Small intestine (tissue), 7 donors: ENCODE measurements around the gene USP28. TPM values are rescaled to one million over a fixed set of nuclear protein-coding genes. Genes with fewer than 3 reads are reported as not detected.
A peak's percentile ranks its signal among the peaks of the same experiment; 100 is the strongest.

Source experiments
- DNase-seq, 2 donors: peaks; one replicate each; pipeline versions ENCODE4 v3.0.0 to v3.0.0-alpha.2; 2013
- FAIRE-seq: peaks from 2 replicates; lab custom pipeline; 2012; peaks lifted over from hg19 to GRCh38; lab: Jason Lieb, UNC
- H3K27ac ChIP-seq, 3 donors: one replicate each; pipeline ENCODE4 v1.5.1; 2013; ENCODE audit warnings: low read length in 2 of 3, mild to moderate bottlenecking in 2 of 3, control low read depth in 1 of 3, inconsistent platforms in 1 of 3, low read depth in 1 of 3, moderate library complexity in 1 of 3
- H3K27me3 ChIP-seq, 3 donors: one replicate each; pipeline ENCODE4 v1.6.1; 2013; ENCODE audit warnings: low read length in 3 of 3, inconsistent platforms in 1 of 3; ENCODE audit not compliant: control insufficient read depth in 3 of 3, insufficient read depth in 3 of 3
- H3K36me3 ChIP-seq, 3 donors: one replicate each; pipeline ENCODE4 v1.6.1; 2013; ENCODE audit warnings: low read length in 3 of 3, inconsistent platforms in 1 of 3, low read depth in 1 of 3, mild to moderate bottlenecking in 1 of 3, moderate library complexity in 1 of 3; ENCODE audit not compliant: control insufficient read depth in 3 of 3, insufficient read depth in 2 of 3
- H3K4me1 ChIP-seq, 3 donors: one replicate each; pipeline ENCODE4 v1.6.1; 2013; ENCODE audit warnings: low read length in 2 of 3, inconsistent platforms in 1 of 3, low read depth in 1 of 3, mild to moderate bottlenecking in 1 of 3, moderate library complexity in 1 of 3; ENCODE audit not compliant: control insufficient read depth in 3 of 3, insufficient read depth in 2 of 3
- H3K4me3 ChIP-seq, 3 donors: one replicate each; pipeline ENCODE4 v1.5.1; 2013; ENCODE audit warnings: low read length in 3 of 3, control low read depth in 1 of 3, inconsistent platforms in 1 of 3, low read depth in 1 of 3, mild to moderate bottlenecking in 1 of 3, moderate library complexity in 1 of 3
- H3K9me3 ChIP-seq, 2 donors: one replicate each; pipeline ENCODE4 v1.6.1; 2013; ENCODE audit warnings: low read depth in 1 of 2, low read length in 1 of 2; ENCODE audit not compliant: control insufficient read depth in 2 of 2, insufficient read depth in 1 of 2
- WGBS, 3 donors: extraction: QIAGEN DNeasy Blood & Tissue Kit; methylation state at CpG; one replicate each; pipeline ENCODE4 v1.1.7; 2013; 5-methylcytosine and 5-hydroxymethylcytosine counted together
- polyA plus RNA-seq, 4 donors: library from polyadenylated mRNA; stranded (reverse) in 3 of 4; unstranded in 1 of 4; fragments of 200-250 nt in 3 of 4; fragments of 120-200 nt in 1 of 4; gene quantifications; one replicate each; pipeline versions ENCODE4 v1.2.1 to v1.2.3, GENCODE V29; 2013
- donor health status: healthy with polysubstance abuse.
- donor health status: control.
- donor health status: control.
- donor health status: Bipolar disorder and iron deficiency.
- donor health status: healthy.

The USP28 gene
- polyA plus RNA-seq, 4 donors, result 5.1 to 28.9 (median 8.3) TPM

DNA sequence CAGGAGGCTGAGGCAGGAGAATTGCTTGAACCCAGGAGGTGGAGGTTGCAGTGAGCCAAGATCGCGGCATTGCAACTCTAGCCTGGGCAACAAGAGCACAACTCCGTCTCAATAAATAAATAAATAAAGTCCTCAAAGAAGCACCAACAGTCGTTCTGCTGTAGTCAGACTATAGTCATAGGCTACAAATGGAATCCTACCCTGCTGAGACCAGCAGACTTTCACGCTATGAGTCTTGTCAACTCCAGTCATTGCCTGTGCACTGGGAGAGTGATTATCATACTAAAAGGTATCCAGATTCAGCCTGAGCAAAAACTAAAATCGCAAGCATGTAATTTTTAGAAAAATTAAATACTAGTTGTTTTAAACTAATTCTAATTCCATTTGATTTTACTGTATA, 19.6 kb downstream of the USP28 start:
- FAIRE-seq (no peak), DNase-seq (no peak)
- H3K27me3 ChIP-seq, result no peaks in the 10 kb centered on the region
- no peak overlapping the region for H3K4me3 ChIP-seq
- H3K36me3 ChIP-seq, result peaks cover 0 to 20% (median 3%) of the 10 kb centered on the region in 3 donors
- no peaks in the 10 kb centered on the region for H3K9me3 ChIP-seq
- peaks cover 0 to 4% (median 0%) of the 10 kb centered on the region in 3 donors for H3K4me1 ChIP-seq
- H3K27ac ChIP-seq, result no peak overlapping the region
- WGBS, 3 donors, result 96 to 98% (median 98%) methylated on average over 6 of the region's 6 CpGs

DNA sequence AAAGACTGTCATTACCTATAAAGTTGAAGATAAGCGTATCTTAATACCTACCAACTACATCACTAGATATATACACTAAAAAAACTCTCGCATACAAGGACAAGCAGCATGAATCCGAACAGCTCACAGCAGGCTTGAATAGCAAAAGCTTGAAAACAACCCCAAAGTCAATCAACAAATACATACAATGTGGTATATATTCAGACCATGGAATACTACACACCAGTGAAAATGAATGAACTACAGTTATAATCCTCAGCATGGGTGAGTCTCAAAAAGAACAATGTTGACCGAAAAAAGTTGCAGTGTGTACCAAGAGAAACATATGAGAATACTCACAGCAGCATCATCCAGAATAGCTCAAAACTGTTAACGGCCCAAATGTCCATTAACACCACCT, 25.2 kb downstream of the USP28 start:
- Histone ChIP-seq H3K27ac (no peak overlapping the region), H3K4me1 (no peaks in the 10 kb centered on the region), H3K4me3 (no peak overlapping the region), H3K9me3 (no peaks in the 10 kb centered on the region), H3K36me3 (peaks cover 7 to 27% (median 7%) of the 10 kb centered on the region in 3 donors), H3K27me3 (no peaks in the 10 kb centered on the region)
- FAIRE-seq (no peak), DNase-seq (no peak)
- WGBS, 3 donors, result 97 to 99% (median 99%) methylated on average over 5 of the region's 5 CpGs

DNA sequence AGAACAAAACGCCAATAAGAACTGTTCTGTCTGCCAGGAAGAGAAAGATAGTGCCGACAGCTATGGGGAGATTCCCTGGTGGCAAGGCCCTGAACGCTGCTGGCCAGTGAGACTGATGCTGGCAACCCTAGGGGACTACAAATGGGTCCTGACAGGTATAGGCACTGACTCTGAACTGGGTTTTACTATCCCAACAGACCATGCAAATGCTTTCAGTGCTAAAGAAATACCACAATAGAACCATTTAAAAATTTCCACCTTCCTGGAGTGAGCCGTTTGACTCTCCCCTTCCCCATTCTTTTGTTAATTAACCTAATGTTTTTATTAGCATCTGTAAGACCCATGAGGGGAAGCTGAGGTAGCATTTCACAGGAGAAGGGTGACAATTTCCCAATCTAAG, 25.7 kb downstream of the USP28 start:
- FAIRE-seq (no peak), DNase-seq (no peak)
- Histone ChIP-seq H3K27me3 (no peaks in the 10 kb centered on the region), H3K27ac (no peak overlapping the region), H3K9me3 (no peaks in the 10 kb centered on the region), H3K36me3 (peaks cover 7 to 32% (median 7%) of the 10 kb centered on the region in 3 donors), H3K4me1 (no peaks in the 10 kb centered on the region), H3K4me3 (no peak overlapping the region)
- WGBS, 3 donors, result 80 to 91% (median 81%) methylated on average over 4 of the region's 4 CpGs

DNA sequence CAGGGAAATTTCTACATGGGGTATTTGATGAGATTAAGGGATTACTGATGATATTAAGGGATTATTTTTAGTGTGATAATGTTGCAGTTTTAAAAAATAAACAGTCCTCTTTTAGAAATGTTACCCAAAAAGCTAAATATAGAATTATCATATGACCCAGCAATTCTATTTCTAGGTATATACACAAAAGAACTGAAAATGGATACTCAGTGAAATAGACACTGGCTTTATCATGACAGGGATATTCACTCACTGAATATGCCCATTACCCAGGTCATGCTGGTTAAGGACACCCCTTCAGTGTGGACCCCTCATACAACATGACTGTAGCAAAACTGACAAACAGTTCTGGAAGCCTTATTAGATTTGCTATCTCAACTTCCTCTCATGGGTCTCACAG, 27.8 kb downstream of the USP28 start:
- no peak for FAIRE-seq
- Histone ChIP-seq H3K4me1 (no peaks in the 10 kb centered on the region), H3K36me3 (peaks cover 7 to 30% (median 7%) of the 10 kb centered on the region in 3 donors), H3K27ac (no peak overlapping the region), H3K4me3 (no peak overlapping the region), H3K27me3 (no peaks in the 10 kb centered on the region), H3K9me3 (no peaks in the 10 kb centered on the region)
- DNase-seq, result no peak

DNA sequence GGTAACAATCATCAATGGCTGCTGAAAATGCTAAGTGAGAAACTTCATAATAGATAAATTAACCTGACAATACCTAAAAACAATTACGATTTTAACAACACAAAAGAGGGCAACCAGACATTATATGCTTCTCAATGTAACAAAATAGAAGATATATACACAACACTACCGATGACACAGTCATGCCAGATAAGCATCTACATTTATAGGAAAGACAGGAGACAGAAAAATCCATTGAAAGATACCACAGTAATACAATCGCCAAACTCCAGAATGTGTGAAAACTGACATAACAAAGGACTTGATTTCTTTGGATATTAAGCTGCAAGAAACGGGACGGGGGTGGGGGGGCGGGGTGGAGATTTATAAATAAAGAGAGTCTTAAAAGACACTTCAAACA, 28.3 kb downstream of the USP28 start:
- no peak for FAIRE-seq
- Histone ChIP-seq H3K4me3 (no peak overlapping the region), H3K36me3 (peaks cover 7 to 29% (median 7%) of the 10 kb centered on the region in 3 donors), H3K4me1 (no peaks in the 10 kb centered on the region), H3K9me3 (no peaks in the 10 kb centered on the region), H3K27ac (no peak overlapping the region), H3K27me3 (no peaks in the 10 kb centered on the region)
- DNase-seq, result no peak
- 85 to 94% (median 90%) methylated on average over 6 of the region's 6 CpGs for WGBS, 3 donors

DNA sequence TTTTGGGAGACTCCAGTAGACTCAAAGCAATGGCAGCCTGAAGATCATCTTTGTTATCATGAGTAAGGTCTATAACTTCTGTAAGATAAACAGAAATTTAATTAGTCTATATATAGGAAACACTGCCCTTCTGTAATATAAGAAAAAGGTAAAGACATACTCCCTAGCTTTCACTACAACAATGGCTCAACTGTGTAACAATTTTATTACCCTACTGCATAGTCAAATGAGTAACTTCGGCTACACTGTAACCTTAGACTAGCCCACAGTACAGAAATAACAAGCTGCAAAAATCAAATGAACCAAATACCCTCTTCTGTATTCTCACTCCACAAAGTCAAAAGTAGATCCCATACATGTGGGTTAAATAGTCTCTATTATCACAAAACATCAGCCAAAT, 33.7 kb downstream of the USP28 start:
- FAIRE-seq, result no peak
- Histone ChIP-seq H3K27ac (no peak overlapping the region), H3K4me1 (no peaks in the 10 kb centered on the region), H3K9me3 (no peaks in the 10 kb centered on the region), H3K4me3 (no peak overlapping the region), H3K27me3 (no peaks in the 10 kb centered on the region), H3K36me3 (peaks cover 7 to 22% (median 11%) of the 10 kb centered on the region in 3 donors)
- peak in 1 of 2 donors; percentile 14 for DNase-seq
- WGBS, 3 donors, result 19 to 64% (median 38%) methylated on average over 1 of the region's 1 CpG

DNA sequence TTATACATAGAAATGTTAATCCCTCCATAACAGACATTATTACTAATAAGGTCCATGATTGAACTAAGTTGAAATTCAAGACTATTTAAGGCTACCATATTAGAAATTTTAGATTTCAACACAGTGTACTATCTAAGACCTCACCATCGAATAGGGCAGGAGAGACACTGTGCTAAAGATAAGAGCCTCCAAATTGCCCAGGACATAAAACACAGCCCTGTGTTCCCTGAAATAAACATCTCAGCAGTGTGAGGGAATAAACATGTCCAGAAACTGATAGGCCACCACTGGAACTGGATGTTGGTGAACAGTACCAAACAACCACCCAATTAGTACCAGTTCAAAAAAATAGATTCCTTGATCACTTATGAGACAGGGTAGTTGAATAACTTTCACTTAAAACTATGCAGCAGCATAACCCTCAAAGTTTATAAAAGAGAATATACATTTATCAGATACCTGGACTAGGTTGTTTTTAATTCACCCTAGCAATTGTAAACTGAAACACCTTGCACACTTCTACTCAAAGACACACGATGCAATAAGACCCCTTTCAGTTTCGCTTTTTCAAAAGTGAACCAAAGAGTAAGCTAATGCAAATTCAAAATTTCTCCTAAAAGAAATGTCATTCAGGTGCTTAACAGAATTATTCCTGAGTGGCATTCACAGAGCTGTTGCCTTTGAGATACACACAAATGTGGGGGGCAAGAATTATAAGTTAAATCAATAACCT, 34.3 kb downstream of the USP28 start:
- Histone ChIP-seq H3K27me3 (no peaks in the 10 kb centered on the region), H3K9me3 (no peaks in the 10 kb centered on the region), H3K4me1 (no peaks in the 10 kb centered on the region), H3K4me3 (no peak overlapping the region), H3K36me3 (peaks cover 7 to 28% (median 13%) of the 10 kb centered on the region in 3 donors), H3K27ac (no peak overlapping the region)
- DNase-seq (no peak), FAIRE-seq (no peak)
- WGBS, 3 donors, result 43 to 61% (median 54%) methylated on average over 3 of the region's 3 CpGs

DNA sequence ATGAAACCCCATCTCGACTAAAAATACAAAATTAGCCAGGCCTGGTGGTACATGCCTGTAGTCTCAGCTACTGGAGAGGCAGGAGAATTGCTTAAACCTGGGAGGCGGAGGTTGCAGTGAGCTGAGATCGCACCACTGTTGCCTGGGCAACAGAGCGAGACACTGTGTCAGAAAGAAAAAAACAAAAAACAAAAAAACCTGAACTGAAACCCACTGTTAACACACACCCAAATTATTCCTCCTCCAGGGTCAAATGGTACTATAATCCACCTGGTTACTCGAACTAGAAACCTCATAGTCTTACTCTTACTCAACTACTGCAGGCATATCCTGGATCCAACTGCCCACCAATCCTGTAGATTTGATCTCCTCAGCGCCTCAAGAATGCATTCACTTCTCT, 35.5 kb downstream of the USP28 start:
- Histone ChIP-seq H3K27ac (no peak overlapping the region), H3K27me3 (no peaks in the 10 kb centered on the region), H3K4me3 (no peak overlapping the region), H3K36me3 (peaks cover 7 to 27% (median 13%) of the 10 kb centered on the region in 3 donors), H3K9me3 (no peaks in the 10 kb centered on the region), H3K4me1 (no peaks in the 10 kb centered on the region)
- FAIRE-seq (no peak), DNase-seq (no peak)
- 91 to 94% (median 93%) methylated on average over 6 of the region's 6 CpGs for WGBS, 3 donors

DNA sequence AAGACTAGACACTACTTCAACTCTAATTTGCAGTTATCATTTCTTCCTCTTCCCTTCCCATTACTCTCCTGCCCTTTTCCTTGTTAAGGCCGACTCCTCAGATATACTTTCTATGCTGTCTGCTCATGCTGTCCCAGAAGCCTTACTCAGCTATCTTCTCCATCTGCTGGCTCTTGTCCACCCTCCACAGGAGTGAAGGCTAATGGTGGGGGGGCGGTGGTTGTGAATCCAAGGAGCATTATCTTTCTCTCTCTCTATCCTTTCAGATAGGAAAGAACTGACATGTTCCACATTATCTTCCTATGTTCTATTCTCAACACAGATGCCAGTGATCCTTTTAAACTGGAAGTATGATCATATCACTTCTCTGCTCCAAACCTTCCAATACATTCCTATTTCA, 37.4 kb downstream of the USP28 start:
- H3K9me3 ChIP-seq, result no peaks in the 10 kb centered on the region
- no peaks in the 10 kb centered on the region for H3K27me3 ChIP-seq
- no peak overlapping the region for H3K27ac ChIP-seq
- FAIRE-seq (no peak), DNase-seq (no peak)
- no peak overlapping the region for H3K4me3 ChIP-seq
- WGBS, 3 donors, result 96 to 98% (median 97%) methylated on average over 2 of the region's 2 CpGs
- H3K36me3 ChIP-seq, result peaks cover 7 to 28% (median 18%) of the 10 kb centered on the region in 3 donors
- H3K4me1 ChIP-seq, result no peaks in the 10 kb centered on the region
